ENCODE data around the gene ASPDH. TPM values are rescaled to one million over a fixed set of nuclear protein-coding genes. Genes with fewer than 3 reads are reported as not detected.

The ASPDH gene
- total RNA-seq, 1 experiment from 2014 or later: not detected

- TF ChIP-seq EZH2 (IDR thresholded peaks at IDR 0.05): no peak
- no peak for TF ChIP-seq ZFX (IDR thresholded peaks at IDR 0.05)
- no peak for TF ChIP-seq CTCF (IDR thresholded peaks at IDR 0.05 in 2 of 3, conservative IDR thresholded peaks at IDR 0.05 in 1 of 3; ENCODE audit: borderline replicate concordance in 1 of 3, insufficient read depth in 1 of 3, low read depth in 2 of 3, low read length in 2 of 3)
- TF ChIP-seq JUND (IDR thresholded peaks at IDR 0.05): no peak
- TF ChIP-seq REST (IDR thresholded peaks at IDR 0.05; ENCODE audit: low read depth): no peak
- no peak for TF ChIP-seq FOSL1 (IDR thresholded peaks at IDR 0.05; ENCODE audit: low read depth)
- no peak for TF ChIP-seq POLR2AphosphoS5 (IDR thresholded peaks at IDR 0.05; ENCODE audit: low read depth, low read length)
- no peak for TF ChIP-seq ZBTB33 (IDR thresholded peaks at IDR 0.05; ENCODE audit: extremely low read depth, insufficient replicate concordance, low read length)
- no peak for TF ChIP-seq CBX3 (IDR thresholded peaks at IDR 0.05; ENCODE audit: low read depth)
- no peak for TF ChIP-seq EGR1 (IDR thresholded peaks at IDR 0.05; ENCODE audit: low read depth)
- no peak for TF ChIP-seq ZNF274 (IDR thresholded peaks at IDR 0.05; ENCODE audit: low read depth, low read length)
- TF ChIP-seq MAX (IDR thresholded peaks at IDR 0.05): no peak
- no peak for TF ChIP-seq ATF3 (IDR thresholded peaks at IDR 0.05)
- ATAC-seq (no peak), DNase-seq (ENCODE audit: low read depth, low spot score) (no peak)
- ChIA-PET RAD21 (ENCODE audit: low non-redundant PET in 1 of 2, low total read pairs in 2 of 2, uncharacterized antibody in 2 of 2, unreplicated experiment in 2 of 2) (no interaction called here), CTCF (interaction anchor here (1.5 kb wide), 1 partner anchor 94 kb away, joined by 7 read pairs; no protein-coding TSS in a partner anchor), POLR2A (no interaction called here)
- H3K79me2 ChIP-seq (ENCODE audit: insufficient read depth, low read length): no peaks in the 10 kb centered on the region
- H3K9ac ChIP-seq (ENCODE audit: low read length): no peak overlapping the region
- H3K4me1 ChIP-seq (ENCODE audit: control insufficient read depth in 1 of 2, insufficient read depth in 2 of 2, low read length in 2 of 2): peaks cover 19 to 47% of the 10 kb centered on the region in 2 experiments
- intact Hi-C loops (cut with micrococcal nuclease): no loop called here
- H2AFZ ChIP-seq (ENCODE audit: low read depth, low read length, poor library complexity, severe bottlenecking): no peak overlapping the region
- no peaks in the 10 kb centered on the region for H3K36me3 ChIP-seq (ENCODE audit: control insufficient read depth in 1 of 2, insufficient read depth in 2 of 2, low read length in 2 of 2)
- BruUV-seq (replicated peaks): no TSS peak
- H3K27me3 ChIP-seq (ENCODE audit: insufficient read depth, low read length): no peaks in the 10 kb centered on the region
- no peak overlapping the region for H3K4me2 ChIP-seq (ENCODE audit: low read length)
- H3K9me2 ChIP-seq (ENCODE audit: insufficient read depth): no peaks in the 10 kb centered on the region
- H3K27ac ChIP-seq (ENCODE audit: low read depth, low read length): no peak overlapping the region
- no peaks in the 10 kb centered on the region for H3K9me3 ChIP-seq (ENCODE audit: control insufficient read depth in 1 of 2, insufficient read depth in 1 of 2, low read depth in 1 of 2, low read length in 2 of 2)
- H3K4me3 ChIP-seq (replicated peaks in 1 of 2; ENCODE audit: low read depth in 1 of 2, low read length in 2 of 2): no peak overlapping the region
- H4K20me1 ChIP-seq (ENCODE audit: insufficient read depth): no peaks in the 10 kb centered on the region
Observed at GRCh38 chr19:50462970-50463369, 50.7 kb downstream of the ASPDH start.
